ENCODE measurements around the gene SRGN. TPM values are rescaled to one million over a fixed set of nuclear protein-coding genes. Genes with fewer than 3 reads are reported as not detected.

The SRGN gene
- total and polyA plus RNA-seq, 2 of the 13 experiments (the other 11 are each of a cell fraction or from before 2014, with no cell fraction given): 0.09 TPM; not detected in 1

- TF ChIP-seq PLRG1 (conservative IDR thresholded peaks at IDR 0.05): no peak
- no peak for TF ChIP-seq RBAK (CRISPR knock-in tag; IDR thresholded peaks at IDR 0.05)
- no peak for TF ChIP-seq ZSCAN20 (CRISPR knock-in tag; IDR thresholded peaks at IDR 0.05; ENCODE audit: borderline replicate concordance)
- 0 out of 2 replicates have a peak, but pooled peaks have one; percentile 30 for TF ChIP-seq SMAD3 (CRISPR knock-in tag; IDR thresholded peaks at IDR 0.05)
- 0 out of 2 replicates have a peak, but pooled peaks have one; percentile 48 for TF ChIP-seq KDM2A (CRISPR knock-in tag; IDR thresholded peaks at IDR 0.05; ENCODE audit: borderline replicate concordance, low read depth)
- TF ChIP-seq BCLAF1 (IDR thresholded peaks at IDR 0.05): no peak
- TF ChIP-seq, protein P1, sequence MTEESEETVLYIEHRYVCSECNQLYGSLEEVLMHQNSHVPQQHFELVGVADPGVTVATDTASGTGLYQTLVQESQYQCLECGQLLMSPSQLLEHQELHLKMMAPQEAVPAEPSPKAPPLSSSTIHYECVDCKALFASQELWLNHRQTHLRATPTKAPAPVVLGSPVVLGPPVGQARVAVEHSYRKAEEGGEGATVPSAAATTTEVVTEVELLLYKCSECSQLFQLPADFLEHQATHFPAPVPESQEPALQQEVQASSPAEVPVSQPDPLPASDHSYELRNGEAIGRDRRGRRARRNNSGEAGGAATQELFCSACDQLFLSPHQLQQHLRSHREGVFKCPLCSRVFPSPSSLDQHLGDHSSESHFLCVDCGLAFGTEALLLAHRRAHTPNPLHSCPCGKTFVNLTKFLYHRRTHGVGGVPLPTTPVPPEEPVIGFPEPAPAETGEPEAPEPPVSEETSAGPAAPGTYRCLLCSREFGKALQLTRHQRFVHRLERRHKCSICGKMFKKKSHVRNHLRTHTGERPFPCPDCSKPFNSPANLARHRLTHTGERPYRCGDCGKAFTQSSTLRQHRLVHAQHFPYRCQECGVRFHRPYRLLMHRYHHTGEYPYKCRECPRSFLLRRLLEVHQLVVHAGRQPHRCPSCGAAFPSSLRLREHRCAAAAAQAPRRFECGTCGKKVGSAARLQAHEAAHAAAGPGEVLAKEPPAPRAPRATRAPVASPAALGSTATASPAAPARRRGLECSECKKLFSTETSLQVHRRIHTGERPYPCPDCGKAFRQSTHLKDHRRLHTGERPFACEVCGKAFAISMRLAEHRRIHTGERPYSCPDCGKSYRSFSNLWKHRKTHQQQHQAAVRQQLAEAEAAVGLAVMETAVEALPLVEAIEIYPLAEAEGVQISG (CRISPR knock-in tag; IDR thresholded peaks at IDR 0.05): peak; percentile 17; the same call in 1 of the 2 replicates
- no peak for TF ChIP-seq ESRRA (CRISPR knock-in tag; IDR thresholded peaks at IDR 0.05; ENCODE audit: low read depth)
- TF ChIP-seq KLF11 (CRISPR knock-in tag; IDR thresholded peaks at IDR 0.05): no peak
- TF ChIP-seq FOXO1 (CRISPR knock-in tag; IDR thresholded peaks at IDR 0.05): no peak
- TF ChIP-seq, protein P2, sequence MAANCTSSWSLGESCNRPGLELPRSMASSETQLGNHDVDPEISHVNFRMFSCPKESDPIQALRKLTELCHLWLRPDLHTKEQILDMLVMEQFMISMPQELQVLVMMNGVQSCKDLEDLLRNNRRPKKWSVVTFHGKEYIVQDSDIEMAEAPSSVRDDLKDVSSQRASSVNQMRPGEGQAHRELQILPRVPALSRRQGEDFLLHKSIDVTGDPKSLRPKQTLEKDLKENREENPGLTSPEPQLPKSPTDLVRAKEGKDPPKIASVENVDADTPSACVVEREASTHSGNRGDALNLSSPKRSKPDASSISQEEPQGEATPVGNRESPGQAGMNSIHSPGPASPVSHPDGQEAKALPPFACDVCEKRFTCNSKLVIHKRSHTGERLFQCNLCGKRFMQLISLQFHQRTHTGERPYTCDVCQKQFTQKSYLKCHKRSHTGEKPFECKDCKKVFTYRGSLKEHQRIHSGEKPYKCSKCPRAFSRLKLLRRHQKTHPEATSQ (CRISPR knock-in tag; IDR thresholded peaks at IDR 0.05; ENCODE audit: borderline replicate concordance): 0 out of 2 replicates have a peak, but pooled peaks have one; percentile 69
- TF ChIP-seq HES4 (CRISPR knock-in tag; IDR thresholded peaks at IDR 0.05; ENCODE audit: borderline replicate concordance): no peak
- TF ChIP-seq, protein P3, sequence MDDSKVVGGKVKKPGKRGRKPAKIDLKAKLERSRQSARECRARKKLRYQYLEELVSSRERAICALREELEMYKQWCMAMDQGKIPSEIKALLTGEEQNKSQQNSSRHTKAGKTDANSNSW (CRISPR knock-in tag; IDR thresholded peaks at IDR 0.05; ENCODE audit: borderline replicate concordance): no peak; the same call in 1 of the 2 replicates
- no peak for TF ChIP-seq DBP (CRISPR knock-in tag; IDR thresholded peaks at IDR 0.05; ENCODE audit: not compliant biosample characterization)
- TF ChIP-seq ZFAT (CRISPR knock-in tag; conservative IDR thresholded peaks at IDR 0.05): no peak
- no peak for TF ChIP-seq SOX13 (IDR thresholded peaks at IDR 0.05)
- peak in 1 of 2 experiments; percentile 36; a peak in 2 of 4 replicates for TF ChIP-seq SOX13 (CRISPR knock-in tag; conservative IDR thresholded peaks at IDR 0.05 in 1 of 2, IDR thresholded peaks at IDR 0.05 in 1 of 2)
- TF ChIP-seq POLR2AphosphoS5 (IDR thresholded peaks at IDR 0.05; ENCODE audit: low read depth, low read length): peak; percentile 94
- TF ChIP-seq ARID2 (CRISPR knock-in tag; IDR thresholded peaks at IDR 0.05; ENCODE audit: borderline replicate concordance): no peak
- TF ChIP-seq ATAD3A (CRISPR knock-in tag; IDR thresholded peaks at IDR 0.05): no peak
- no peak for TF ChIP-seq AKAP8 (CRISPR knock-in tag; IDR thresholded peaks at IDR 0.05)
These were observed 36.1 kb downstream of the SRGN start, which contains the start of gene VPS26A (continued) for GRCh38 chr10:69123747-69124562.
